Stimulated activated CD4-positive, alpha-beta T cell treated with anti-CD3 and anti-CD28 coated beads, TNF-alpha, amount 100 ng/mL, for 4 hours (primary cell): ENCODE results near the gene C6orf62.
"Not testable (repeated sequence)": the region's sequence is repeated elsewhere in the genome, so short reads cannot be mapped to it uniquely, and the experiment has no call there.

ENCODE experiments used
- DNase-seq, 3 experiments: peaks; one replicate each; pipeline ENCODE4 v3.0.0-alpha.2; 2020; ENCODE audit warnings: low read depth in 3 of 3

The C6orf62 gene

GRCh38 chr6:24743265-24743943 is 24.4 kb upstream of the C6orf62 start:
- no peak for DNase-seq

GRCh38 chr6:24742216-24742738 is 23.3 kb upstream of the C6orf62 start:
- no peak for DNase-seq

- no peak for DNase-seq
These were observed 21.9 kb upstream of the C6orf62 start for GRCh38 chr6:24740861-24741260.

- no peak for DNase-seq
These were observed 19.8 kb upstream of the C6orf62 start for GRCh38 chr6:24738741-24739140.

- not testable (repeated sequence) for DNase-seq
These were observed 15.8 kb upstream of the C6orf62 start for GRCh38 chr6:24734710-24735109.

DNA sequence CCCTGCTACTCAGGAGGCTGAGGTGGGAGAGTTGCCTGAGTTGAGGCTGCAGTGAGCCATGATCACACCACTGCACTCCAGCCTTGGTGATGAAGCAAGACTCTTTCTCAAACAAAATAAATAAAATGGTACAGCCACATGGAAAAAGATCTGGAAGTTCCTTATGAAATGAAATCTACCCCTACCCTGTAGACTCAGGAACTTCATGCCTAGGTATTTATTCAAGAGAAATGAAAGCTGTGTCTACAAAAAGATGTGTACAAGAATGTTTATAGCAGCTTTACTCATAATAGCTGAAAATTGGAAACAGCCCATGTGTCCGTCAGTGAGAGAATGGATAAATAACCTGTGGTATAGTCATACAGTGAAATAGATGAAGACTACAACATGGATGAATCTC is 15.2 kb upstream of the C6orf62 start:
- no peak for DNase-seq

- DNase-seq = not testable (repeated sequence)
These were observed 12.6 kb upstream of the C6orf62 start for GRCh38 chr6:24731456-24732134.

GRCh38 chr6:24730653-24731052 is 11.7 kb upstream of the C6orf62 start:
- not testable (repeated sequence) for DNase-seq

DNA sequence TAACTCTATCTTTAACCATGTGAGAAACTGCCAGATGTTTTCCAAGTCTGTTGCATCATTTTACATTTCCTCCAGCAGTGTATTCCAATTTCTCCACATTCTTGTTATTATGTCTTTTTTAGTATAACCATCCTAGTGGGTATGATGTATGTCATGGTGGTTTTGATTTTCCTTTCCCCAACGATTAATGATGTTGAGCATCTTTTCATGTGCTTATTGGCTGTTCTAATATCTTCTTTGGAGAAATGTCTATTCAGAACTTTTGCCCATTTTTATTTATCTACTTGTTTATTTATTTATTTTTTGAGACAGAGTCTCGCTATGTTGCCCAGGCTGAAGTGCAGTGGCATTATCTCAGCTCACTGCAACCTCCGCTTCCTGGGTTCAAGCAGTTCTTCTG is 4.3 kb upstream of the C6orf62 start:
- no peak for DNase-seq

- DNase-seq = no peak
These were observed 2.7 kb upstream of the C6orf62 start for GRCh38 chr6:24721461-24722215.

DNA sequence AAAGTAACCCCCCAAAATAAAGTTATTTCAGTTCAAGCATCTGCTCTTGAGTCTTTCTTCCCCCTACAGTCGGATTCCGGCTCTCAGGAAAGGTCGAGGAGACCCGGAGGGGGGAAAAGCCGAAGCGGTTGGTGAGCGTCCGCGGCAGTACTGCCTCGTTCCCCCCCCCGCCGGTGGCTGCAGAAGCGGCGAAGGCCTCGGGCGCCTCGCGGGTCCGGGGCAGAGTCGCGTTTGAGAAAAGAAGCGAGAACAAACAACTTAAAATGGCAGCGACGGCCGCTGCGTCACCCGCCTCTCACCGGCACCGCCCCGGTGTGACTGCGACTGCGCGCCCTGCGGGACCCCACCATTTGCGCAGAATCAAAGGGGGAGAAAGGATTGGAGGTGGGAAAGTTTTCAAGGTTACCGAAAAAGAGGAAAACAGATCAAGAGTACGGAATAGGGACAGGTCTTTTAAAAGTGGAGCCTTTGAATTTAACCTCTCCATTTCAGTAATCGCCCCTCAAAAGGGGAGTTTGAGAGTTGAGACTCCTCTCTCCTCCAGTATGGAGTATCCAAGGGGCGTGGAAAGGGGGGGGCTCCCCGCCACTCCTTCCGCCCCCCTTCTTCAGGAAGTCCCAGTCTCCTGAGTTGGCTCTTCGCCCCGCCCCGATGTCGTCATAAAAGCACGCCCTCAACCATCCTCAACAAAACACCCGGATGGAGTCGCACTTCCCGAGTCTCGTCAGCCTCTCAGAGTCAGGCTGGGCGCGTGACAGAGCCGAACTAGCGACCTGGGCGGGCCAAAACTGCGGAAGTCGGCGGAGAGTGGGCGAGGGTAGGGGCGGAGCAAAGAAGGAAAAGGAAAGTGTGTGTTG is 1.9 kb upstream of the C6orf62 start:
- peak; percentile 97 to 100 (median 100) for DNase-seq

DNA sequence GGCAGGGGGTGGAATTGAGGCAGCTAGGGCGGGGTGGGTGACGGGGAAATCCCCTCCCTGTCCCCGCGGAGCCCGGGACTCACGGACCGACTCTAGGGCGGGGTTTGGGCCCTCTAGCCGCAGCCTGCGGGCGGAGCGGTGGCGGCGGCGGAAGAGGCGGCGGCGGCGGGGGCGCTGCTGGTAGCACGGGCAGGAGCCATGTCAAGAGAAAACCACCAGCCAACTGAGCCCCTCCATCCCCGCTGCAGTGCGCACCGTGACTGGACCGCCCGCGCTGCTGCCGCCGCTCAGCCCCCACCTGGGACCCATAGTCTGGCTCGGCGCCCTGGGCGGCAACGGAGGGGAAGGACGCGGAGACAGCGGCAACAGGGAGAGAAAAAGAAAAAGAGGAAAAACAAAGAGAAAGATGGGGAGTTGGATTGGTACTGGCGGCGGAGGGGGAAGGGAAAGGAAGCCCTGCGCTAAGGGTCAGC is 1.2 kb upstream of the C6orf62 start:
- peak; percentile 62 to 75 (median 75) for DNase-seq

DNA sequence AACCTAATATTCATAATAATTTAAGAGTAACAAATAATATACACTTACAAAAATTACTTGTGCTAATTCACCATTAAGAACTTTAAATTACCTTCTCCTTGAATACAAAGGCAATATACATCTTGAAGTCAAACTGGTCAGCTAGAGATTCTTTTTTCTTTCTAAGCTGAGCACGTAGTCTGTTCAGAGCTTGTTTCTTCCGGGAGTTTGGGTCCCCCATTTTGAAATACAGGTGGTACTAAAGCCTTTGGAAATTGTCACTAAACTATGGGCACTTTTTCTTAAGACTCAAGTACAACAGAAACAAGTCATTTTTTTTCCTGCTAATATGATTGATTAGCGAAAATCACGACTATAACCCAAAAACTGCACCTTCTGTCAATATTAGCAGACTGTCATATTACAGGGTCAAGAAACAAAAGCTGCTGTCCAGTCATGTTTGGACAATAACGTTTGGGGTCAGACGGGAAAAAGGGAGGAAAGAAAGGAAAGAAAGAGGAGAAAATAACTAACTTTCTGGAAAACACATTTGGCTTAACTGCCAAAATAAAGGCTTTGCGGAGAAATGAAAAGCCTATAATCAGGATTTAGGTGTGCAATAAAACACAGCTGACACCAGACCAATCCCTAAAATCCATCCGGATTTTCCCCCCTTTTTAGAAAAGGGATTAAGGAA is 367 bp downstream of the C6orf62 start:
- DNase-seq = no peak

DNA sequence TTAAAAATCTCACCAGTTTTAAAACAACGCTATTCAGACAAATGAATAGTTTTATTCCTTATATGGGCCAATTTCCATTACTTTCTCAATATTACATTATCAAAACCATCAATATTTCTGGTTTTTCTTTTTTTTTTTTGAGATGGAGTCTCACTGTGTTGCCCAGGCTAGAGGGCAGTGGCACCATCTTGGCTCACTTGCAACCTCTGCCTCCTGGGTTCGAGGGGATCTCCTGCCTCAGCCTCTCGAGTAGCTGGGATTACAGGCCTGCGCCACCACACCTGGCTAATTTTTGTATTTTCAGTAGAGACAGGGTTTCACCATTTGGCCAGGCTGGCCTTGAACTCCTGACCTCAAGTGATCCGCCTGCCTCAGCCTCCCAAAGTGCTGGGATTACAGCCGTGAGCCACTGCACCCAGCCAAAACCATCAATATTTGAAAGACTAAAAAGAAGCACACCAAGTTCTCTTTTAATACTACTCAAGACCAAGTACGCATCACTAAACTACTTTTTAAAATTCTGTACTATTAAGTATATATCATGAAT is 2.3 kb downstream of the C6orf62 start:
- DNase-seq = not testable (repeated sequence)

GRCh38 chr6:24710519-24711303 is 8.2 kb downstream of the C6orf62 start:
- no peak for DNase-seq

- no peak for DNase-seq
These were observed 9.8 kb downstream of the C6orf62 start for GRCh38 chr6:24709014-24709711.

GRCh38 chr6:24708612-24709011 is 10.3 kb downstream of the C6orf62 start:
- DNase-seq = no peak

- no peak for DNase-seq
These were observed 14.5 kb downstream of the C6orf62 start for GRCh38 chr6:24704468-24704867.

DNA sequence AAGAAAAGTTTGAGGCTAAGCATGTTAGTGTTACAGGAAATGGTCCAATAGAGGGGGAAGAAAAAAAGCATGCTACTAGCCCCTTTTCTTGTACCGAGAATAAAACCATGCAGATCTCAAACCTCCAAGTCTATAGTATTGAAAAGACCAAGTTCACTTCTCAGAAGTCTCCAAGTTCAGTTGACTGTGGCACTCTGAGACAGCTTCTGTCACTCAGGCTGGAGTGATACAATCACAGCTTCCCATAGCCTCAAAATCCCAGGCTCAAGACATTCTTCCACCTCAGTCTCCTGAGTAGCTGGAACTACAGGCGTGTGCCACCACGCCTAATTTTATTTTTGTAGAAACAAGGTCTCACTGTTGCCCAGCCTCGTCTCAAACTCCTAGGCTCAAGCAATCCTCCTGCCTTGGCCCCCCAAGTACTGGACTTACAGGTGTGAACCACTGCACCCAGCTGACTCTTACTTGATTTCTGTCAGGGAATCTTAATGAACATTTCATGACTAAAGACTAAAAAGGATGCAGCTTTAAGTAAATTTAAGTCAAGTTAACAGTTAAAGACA is 16.2 kb downstream of the C6orf62 start:
- DNase-seq = no peak
